ENCODE measurements around the gene LHX6. TPM values are rescaled to one million over a fixed set of nuclear protein-coding genes. Genes with fewer than 3 reads are reported as not detected.

The LHX6 gene
- polyA plus RNA-seq, 1 experiment: not detected

DNA sequence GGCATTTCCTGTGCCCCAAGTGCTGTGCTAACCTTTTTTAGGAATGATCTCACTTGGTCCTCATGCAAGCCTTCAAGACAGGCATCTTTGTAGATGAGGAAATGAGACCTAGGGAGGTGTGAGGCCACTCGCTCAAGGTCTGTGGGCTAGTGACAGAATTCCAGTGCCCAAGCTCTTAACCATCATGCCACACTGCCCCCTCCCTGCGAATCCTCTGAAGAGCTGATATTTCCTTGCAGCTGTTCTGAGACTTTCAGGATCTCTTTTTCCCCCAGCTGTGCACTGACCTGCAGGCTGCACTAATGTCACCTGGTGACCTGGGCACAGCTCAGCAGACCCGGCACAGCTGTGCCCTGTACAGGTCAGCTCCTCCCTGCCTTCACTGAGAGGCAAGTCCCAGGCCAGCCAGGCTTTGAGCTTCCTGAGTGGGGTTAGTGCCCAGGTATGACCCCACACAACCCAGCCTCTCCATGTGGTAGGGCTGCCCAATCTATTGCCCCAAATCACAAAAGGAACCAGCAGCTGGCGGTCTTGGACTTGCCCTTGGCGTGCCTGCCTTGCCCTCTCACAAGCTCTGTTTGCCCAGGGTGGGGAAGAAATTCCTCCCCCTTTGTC, 36.4 kb downstream of the LHX6 start:
- TF ChIP-seq CTCF (IDR thresholded peaks at IDR 0.05; ENCODE audit: insufficient read depth, low read depth, low read length): no peak
- POLR2A ChIA-PET: no interaction called here
- H3K27me3 ChIP-seq (ENCODE audit: control insufficient read depth, insufficient read depth, low read length): no peaks in the 10 kb centered on the region
- no peak overlapping the region for H3K4me3 ChIP-seq (ENCODE audit: low read depth, low read length)
- DNase-seq (ENCODE audit: low read depth): no peak
- CTCF ChIA-PET: interaction anchor here (0.7 to 1.3 kb wide), 3 partner anchors 10 to 67 kb away, joined by 3 to 4 read pairs (median 3); no protein-coding TSS in a partner anchor
- no peaks in the 10 kb centered on the region for H3K36me3 ChIP-seq (ENCODE audit: control insufficient read depth, insufficient read depth, low read length)

DNA sequence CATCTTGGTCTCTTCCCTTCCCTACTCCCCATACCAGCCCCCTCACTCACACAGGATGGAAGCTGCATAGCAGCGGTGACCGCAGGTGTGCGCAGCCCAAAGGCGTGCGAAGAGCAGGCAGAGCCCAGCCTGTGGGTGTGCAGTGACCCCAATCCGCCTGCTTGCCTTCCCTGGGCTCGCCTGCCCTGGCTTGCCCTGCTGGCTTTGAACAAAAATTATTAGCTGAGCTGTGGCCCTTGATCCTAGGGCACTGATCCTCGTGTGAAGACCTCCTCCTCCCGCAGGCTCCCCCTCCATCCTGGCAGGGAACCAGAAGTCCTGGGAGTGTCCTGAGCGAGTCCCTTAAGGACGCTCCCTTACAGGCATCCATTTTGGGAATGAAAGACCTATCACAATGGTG, 37.2 kb downstream of the LHX6 start:
- Histone ChIP-seq H3K4me3 (ENCODE audit: low read depth, low read length) (no peak overlapping the region), H3K36me3 (ENCODE audit: control insufficient read depth, insufficient read depth, low read length) (no peaks in the 10 kb centered on the region), H3K27me3 (ENCODE audit: control insufficient read depth, insufficient read depth, low read length) (no peaks in the 10 kb centered on the region)
- POLR2A ChIA-PET: no interaction called here
- no peak for DNase-seq (ENCODE audit: low read depth)
- TF ChIP-seq CTCF (IDR thresholded peaks at IDR 0.05; ENCODE audit: insufficient read depth, low read depth, low read length): no peak
- CTCF ChIA-PET: interaction anchor here (1.3 to 1.5 kb wide), 3 partner anchors 11 to 33 kb away, joined by 3 to 4 read pairs (median 4); no protein-coding TSS in a partner anchor

DNA sequence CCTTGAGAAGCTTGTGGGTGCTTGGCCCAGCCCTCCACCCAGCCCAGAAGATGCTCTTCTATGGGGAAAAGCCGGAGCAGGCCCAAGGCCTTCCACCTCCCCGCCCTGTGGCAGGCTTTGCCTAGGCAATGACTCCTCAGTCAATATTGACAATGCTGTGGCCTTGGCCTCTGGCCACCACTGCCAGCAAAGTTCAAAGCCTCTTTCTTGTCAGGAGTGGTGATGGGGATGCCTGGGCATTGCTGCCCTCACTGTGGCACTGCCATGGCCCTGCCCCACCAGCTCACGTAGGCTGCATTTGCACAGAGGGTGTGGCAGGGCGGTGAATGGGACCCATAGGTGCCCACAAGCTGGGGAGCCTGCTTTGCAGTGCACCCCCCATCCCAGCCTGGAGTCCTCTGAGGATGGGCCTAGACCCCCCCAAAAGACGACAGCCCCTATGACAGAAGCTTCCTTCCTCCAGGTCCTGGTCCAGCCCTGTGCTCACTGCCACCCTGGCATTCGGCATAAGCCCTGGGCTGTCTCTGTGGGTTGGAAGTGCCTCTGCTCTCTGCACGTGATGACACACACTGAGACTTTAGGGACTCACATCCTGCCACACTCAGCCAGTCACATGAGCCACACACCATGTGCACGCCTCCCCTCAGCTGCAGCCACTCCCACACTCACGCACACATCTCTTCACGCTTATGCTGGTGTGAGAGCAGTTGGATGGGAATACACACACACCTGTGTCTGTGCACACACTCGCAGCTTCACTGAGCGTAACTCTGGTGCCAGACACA, 38.0 kb downstream of the LHX6 start:
- ChIA-PET POLR2A (no interaction called here), CTCF (interaction anchor here (1.3 to 1.5 kb wide), 2 partner anchors 10 to 32 kb away, joined by 4 read pairs; no protein-coding TSS in a partner anchor)
- no peak for TF ChIP-seq CTCF (IDR thresholded peaks at IDR 0.05; ENCODE audit: insufficient read depth, low read depth, low read length)
- H3K4me3 ChIP-seq (ENCODE audit: low read depth, low read length): no peak overlapping the region
- DNase-seq (ENCODE audit: low read depth): no peak
- H3K27me3 ChIP-seq (ENCODE audit: control insufficient read depth, insufficient read depth, low read length): no peaks in the 10 kb centered on the region
- no peaks in the 10 kb centered on the region for H3K36me3 ChIP-seq (ENCODE audit: control insufficient read depth, insufficient read depth, low read length)

GRCh38 chr9:122188369-122188768, 40.4 kb downstream of the LHX6 start:
- DNase-seq (ENCODE audit: low read depth): no peak
- peaks cover 5% of the 10 kb centered on the region for H3K27me3 ChIP-seq (ENCODE audit: control insufficient read depth, insufficient read depth, low read length)
- no peak for TF ChIP-seq CTCF (IDR thresholded peaks at IDR 0.05; ENCODE audit: insufficient read depth, low read depth, low read length)
- ChIA-PET POLR2A (no interaction called here), CTCF (interaction anchor here (1.0 kb wide), 1 partner anchor 11 kb away, joined by 3 read pairs; no protein-coding TSS in a partner anchor)
- H3K4me3 ChIP-seq (ENCODE audit: low read depth, low read length): no peak overlapping the region
- H3K36me3 ChIP-seq (ENCODE audit: control insufficient read depth, insufficient read depth, low read length): no peaks in the 10 kb centered on the region

DNA sequence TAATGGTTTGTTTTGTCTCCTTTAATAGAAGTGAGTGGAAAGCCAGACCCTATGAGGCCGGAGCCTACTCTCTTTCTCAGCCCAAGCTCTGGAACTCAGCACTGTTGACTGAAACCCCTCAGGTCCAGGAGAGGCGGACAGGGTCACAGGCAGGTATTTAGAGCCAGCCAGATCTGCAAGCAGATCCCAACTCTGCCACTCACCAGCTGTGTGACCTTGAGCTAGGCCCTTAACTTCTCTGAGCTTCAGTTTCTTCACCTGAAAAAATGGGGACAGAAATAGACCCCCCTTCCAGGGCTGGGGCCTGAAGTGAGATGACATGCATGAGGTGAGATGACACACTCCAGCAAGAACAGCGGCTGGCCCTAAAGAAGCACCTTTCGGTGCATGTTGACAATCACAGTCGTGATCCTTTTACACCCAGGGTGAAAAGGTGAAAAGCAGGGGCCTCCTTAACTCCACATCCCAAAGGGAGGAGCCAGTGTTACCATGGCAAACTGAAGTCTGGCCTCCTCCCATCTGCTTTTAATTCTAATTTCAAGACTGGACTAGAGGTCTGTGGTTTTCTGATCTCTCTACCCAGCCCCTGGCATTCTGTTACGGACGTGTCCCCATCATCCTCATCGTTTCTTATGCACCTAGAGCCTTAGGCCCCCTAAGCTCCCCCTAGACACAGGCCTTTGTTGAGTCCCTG, 41.8 kb downstream of the LHX6 start:
- no peak overlapping the region for H3K4me3 ChIP-seq (ENCODE audit: low read depth, low read length)
- H3K27me3 ChIP-seq (ENCODE audit: control insufficient read depth, insufficient read depth, low read length): peaks cover 11% of the 10 kb centered on the region
- H3K36me3 ChIP-seq (ENCODE audit: control insufficient read depth, insufficient read depth, low read length): no peaks in the 10 kb centered on the region
- no peak for TF ChIP-seq CTCF (IDR thresholded peaks at IDR 0.05; ENCODE audit: insufficient read depth, low read depth, low read length)
- CTCF ChIA-PET: interaction anchor here (0.6 kb wide), 1 partner anchor 22 kb away, joined by 3 read pairs; no protein-coding TSS in a partner anchor
- DNase-seq (ENCODE audit: low read depth): no peak
- POLR2A ChIA-PET: no interaction called here

Data from BJ (cell line).